Sigmoid colon (tissue), 7 donors: ENCODE data around the gene LRRTM4. TPM values are rescaled to one million over a fixed set of nuclear protein-coding genes. Genes with fewer than 3 reads are reported as not detected.

Experiments
- DNase-seq: peaks from one replicate; pipeline ENCODE4 v3.0.0-alpha.2; 2019
- H3K27ac ChIP-seq, 4 donors: fragments of 200-600 bp; sonication (generic); one replicate each; pipeline ENCODE4 v1.5.1; 2016 to 2019; ENCODE audit warnings: mild to moderate bottlenecking in 1 of 4
- H3K27me3 ChIP-seq, 3 donors: fragments of 200-600 bp; sonication (generic); one replicate each; pipeline ENCODE4 v1.5.1; 2019; ENCODE audit warnings: mild to moderate bottlenecking in 1 of 3
- H3K36me3 ChIP-seq, 4 donors: fragments of 200-600 bp; sonication (generic); one replicate each; pipeline ENCODE4 v1.5.1; 2016 to 2019
- H3K4me1 ChIP-seq, 4 donors: fragments of 200-600 bp; sonication (generic); one replicate each; pipeline ENCODE4 v1.5.1; 2017 to 2019
- H3K4me3 ChIP-seq, 4 donors: fragments of 200-600 bp; sonication (generic); one replicate each; pipeline ENCODE4 v1.5.1; 2017 to 2019; ENCODE audit warnings: mild to moderate bottlenecking in 2 of 4, moderate library complexity in 1 of 4
- H3K9me3 ChIP-seq, 4 donors: fragments of 200-600 bp in 3 of 4; sonication (generic) in 3 of 4; one replicate each; pipeline versions ENCODE4 v1.5.1 to v1.6.1; 2013 to 2019
- EP300 ChIP-seq, 4 donors: sonication (generic); formaldehyde crosslinking; IDR thresholded peaks; one replicate each; pipeline ENCODE4 v1.6.1; 2017; ENCODE audit warnings: antibody characterized with exemption in 4 of 4
- POLR2A ChIP-seq, 2 donors: fragments of 450-650 bp; IDR thresholded peaks; one replicate each; pipeline ENCODE4 v1.6.1; 2016; ENCODE audit warnings: antibody characterized with exemption in 2 of 2, mild to moderate bottlenecking in 2 of 2, moderate library complexity in 2 of 2
- POLR2AphosphoS5 ChIP-seq, 4 donors: sonication (generic); formaldehyde crosslinking; IDR thresholded peaks; one replicate each; pipeline ENCODE4 v1.6.1; 2017; ENCODE audit warnings: antibody characterized with exemption in 4 of 4
- WGBS, 2 donors: extraction: QIAGEN DNeasy Blood & Tissue Kit; methylation state at CpG; one replicate each; pipeline ENCODE4 v1.1.7; 2013; 5-methylcytosine and 5-hydroxymethylcytosine counted together
- intact Hi-C: fragments of 100-400 bp; cut with DNase I; formaldehyde crosslinking; loops from one replicate; pipeline ENCODE4 v1.15.1; 2023
- polyA plus RNA-seq, 3 donors: library from polyadenylated mRNA; stranded (reverse); fragments of 200-250 nt; gene quantifications; one replicate each; pipeline ENCODE4 v1.2.3, GENCODE V29; 2013
- total RNA-seq, 4 donors: library from RNA; depleted of rRNA; stranded (reverse); fragments of >200 nt; gene quantifications; one replicate each; pipeline ENCODE4 v1.1.0, GENCODE V29; 2016
- TF ChIP-seq, protein P1 (sequence below), 4 experiments: fragments of 450-650 bp in 3 of 4; fragments of 200-600 bp in 1 of 4; IDR thresholded peaks; one replicate each; pipeline ENCODE4 v1.5.1; 2016 to 2019; ENCODE audit warnings: antibody characterized with exemption in 4 of 4, mild to moderate bottlenecking in 3 of 4, moderate library complexity in 2 of 4
- donor health status: healthy with polysubstance abuse.
- donor health status: Bipolar disorder and iron deficiency.
- donor health status: healthy.

The LRRTM4 gene
- total and polyA plus RNA-seq, 7 donors: 0.17 to 1.1 (median 0.55) TPM; not detected in 2

DNA sequence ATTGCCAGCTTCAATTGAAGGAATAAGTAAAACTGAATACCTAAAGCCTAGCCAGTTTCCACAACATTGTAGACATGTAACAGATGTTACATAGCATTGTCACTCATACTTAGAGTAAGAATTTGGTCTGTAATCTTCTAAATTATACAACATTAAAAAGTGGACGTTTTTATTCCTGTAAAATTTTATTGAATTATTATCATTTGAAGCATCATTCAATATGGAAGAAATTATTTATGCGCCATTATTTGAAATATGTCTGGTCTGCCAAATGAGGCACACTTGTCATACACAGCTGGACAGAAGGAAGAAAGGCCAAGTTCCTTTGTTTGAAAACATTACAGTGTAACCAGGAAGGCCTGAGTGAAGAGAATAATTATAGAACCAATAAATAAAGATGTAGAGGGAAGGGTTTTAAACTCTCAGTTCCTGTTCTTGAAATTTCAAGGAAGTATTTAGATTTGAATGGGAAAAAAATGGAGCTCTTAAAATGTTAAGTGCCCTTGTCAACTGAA lies 575.5 kb downstream of the LRRTM4 start:
- Histone ChIP-seq H3K36me3 (no peaks in the 10 kb centered on the region), H3K4me3 (no peak overlapping the region), H3K4me1 (no peaks in the 10 kb centered on the region), H3K27me3 (no peaks in the 10 kb centered on the region), H3K9me3 (no peaks in the 10 kb centered on the region), H3K27ac (no peak overlapping the region)
- no peak for TF ChIP-seq EP300 (IDR thresholded peaks at IDR 0.05)
- no peak for TF ChIP-seq POLR2AphosphoS5 (IDR thresholded peaks at IDR 0.05)
- no peak for TF ChIP-seq POLR2A (IDR thresholded peaks at IDR 0.05)
- TF ChIP-seq, protein P1, sequence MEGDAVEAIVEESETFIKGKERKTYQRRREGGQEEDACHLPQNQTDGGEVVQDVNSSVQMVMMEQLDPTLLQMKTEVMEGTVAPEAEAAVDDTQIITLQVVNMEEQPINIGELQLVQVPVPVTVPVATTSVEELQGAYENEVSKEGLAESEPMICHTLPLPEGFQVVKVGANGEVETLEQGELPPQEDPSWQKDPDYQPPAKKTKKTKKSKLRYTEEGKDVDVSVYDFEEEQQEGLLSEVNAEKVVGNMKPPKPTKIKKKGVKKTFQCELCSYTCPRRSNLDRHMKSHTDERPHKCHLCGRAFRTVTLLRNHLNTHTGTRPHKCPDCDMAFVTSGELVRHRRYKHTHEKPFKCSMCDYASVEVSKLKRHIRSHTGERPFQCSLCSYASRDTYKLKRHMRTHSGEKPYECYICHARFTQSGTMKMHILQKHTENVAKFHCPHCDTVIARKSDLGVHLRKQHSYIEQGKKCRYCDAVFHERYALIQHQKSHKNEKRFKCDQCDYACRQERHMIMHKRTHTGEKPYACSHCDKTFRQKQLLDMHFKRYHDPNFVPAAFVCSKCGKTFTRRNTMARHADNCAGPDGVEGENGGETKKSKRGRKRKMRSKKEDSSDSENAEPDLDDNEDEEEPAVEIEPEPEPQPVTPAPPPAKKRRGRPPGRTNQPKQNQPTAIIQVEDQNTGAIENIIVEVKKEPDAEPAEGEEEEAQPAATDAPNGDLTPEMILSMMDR (IDR thresholded peaks at IDR 0.05): no peak
- DNase-seq: no peak
- intact Hi-C loops: no loop called here
- WGBS, 2 donors: 39 to 53% methylated on average over 2 of the region's 2 CpGs

DNA sequence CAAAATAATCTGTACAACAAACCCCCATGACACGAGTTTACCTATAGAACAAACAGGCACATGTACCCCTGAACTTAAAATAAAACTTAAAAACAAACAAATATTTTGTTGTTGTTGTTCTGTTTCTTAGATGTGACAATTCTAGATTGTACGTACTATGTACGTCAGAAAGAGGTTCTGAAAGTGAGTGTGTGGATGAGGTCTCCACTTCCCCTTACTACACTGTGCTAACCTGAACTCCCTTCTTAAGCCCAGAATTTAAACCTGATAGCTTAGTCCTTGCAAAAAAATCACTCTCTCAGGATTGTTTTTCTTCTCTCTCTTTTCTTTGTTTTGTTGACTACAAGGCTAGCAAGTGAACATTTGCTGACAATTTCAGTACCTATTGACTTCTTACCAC lies 581.6 kb downstream of the LRRTM4 start:
- intact Hi-C loops: no loop called here
- no peaks in the 10 kb centered on the region for H3K9me3 ChIP-seq
- no peak for TF ChIP-seq POLR2AphosphoS5 (IDR thresholded peaks at IDR 0.05)
- TF ChIP-seq EP300 (IDR thresholded peaks at IDR 0.05): no peak
- no peak for TF ChIP-seq POLR2A (IDR thresholded peaks at IDR 0.05)
- TF ChIP-seq, protein P1 (IDR thresholded peaks at IDR 0.05): no peak
- H3K4me1 ChIP-seq: no peaks in the 10 kb centered on the region
- H3K4me3 ChIP-seq: no peak overlapping the region
- 57 to 71% methylated on average over 3 of the region's 3 CpGs for WGBS, 2 donors
- no peaks in the 10 kb centered on the region for H3K36me3 ChIP-seq
- no peaks in the 10 kb centered on the region for H3K27me3 ChIP-seq
- H3K27ac ChIP-seq: no peak overlapping the region
- DNase-seq: no peak

DNA sequence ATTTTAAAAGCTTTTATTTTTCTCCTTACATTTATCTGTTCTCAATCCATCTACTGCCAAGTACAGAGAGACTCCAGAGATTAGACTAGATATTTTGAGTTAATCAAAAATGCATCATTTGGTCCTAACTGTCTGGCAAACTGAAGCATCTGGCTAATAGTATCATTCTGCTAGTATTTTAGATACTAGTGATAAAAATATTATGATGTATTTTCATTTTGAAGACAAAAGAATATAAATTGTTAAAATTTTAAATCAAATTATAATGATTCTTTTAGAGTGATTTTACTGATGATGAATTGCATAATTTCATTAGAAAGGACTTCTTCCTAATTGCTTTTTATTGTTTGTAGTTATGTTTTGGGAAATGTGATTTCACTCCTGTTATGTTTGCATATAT lies 584.0 kb downstream of the LRRTM4 start:
- no peak for DNase-seq
- Histone ChIP-seq H3K27me3 (no peaks in the 10 kb centered on the region), H3K36me3 (no peaks in the 10 kb centered on the region), H3K27ac (no peak overlapping the region), H3K4me1 (no peaks in the 10 kb centered on the region), H3K9me3 (no peaks in the 10 kb centered on the region), H3K4me3 (no peak overlapping the region)
- intact Hi-C loops: no loop called here
- TF ChIP-seq EP300 (IDR thresholded peaks at IDR 0.05) (no peak), POLR2A (IDR thresholded peaks at IDR 0.05) (no peak)
- TF ChIP-seq, protein P1 (IDR thresholded peaks at IDR 0.05): no peak

DNA sequence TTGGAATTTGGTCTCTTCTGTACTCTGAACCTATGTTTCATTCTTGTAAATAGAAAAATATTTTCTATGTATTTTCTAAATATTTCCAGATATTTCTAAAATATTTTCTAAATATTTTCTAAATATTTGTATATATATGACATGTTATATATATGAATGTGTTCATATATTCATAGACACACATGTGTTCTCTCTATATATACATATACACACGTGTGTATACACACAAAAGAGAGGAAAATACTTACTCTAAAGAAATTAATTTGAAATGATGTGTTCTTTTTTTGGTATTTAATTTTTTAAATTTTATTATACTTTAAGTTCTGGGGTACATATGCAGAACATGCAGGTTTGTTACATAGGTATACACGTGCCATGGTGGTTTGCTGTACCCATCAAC lies 589.6 kb downstream of the LRRTM4 start:
- Histone ChIP-seq H3K4me3 (no peak overlapping the region), H3K36me3 (no peaks in the 10 kb centered on the region), H3K27me3 (no peaks in the 10 kb centered on the region), H3K9me3 (no peaks in the 10 kb centered on the region), H3K4me1 (no peaks in the 10 kb centered on the region), H3K27ac (no peak overlapping the region)
- WGBS, 2 donors: 69 to 73% methylated on average over 2 of the region's 2 CpGs
- DNase-seq: no peak
- intact Hi-C loops: no loop called here
- TF ChIP-seq EP300 (IDR thresholded peaks at IDR 0.05): no peak
- no peak for TF ChIP-seq POLR2AphosphoS5 (IDR thresholded peaks at IDR 0.05)
- TF ChIP-seq, protein P1 (IDR thresholded peaks at IDR 0.05): no peak
- TF ChIP-seq POLR2A (IDR thresholded peaks at IDR 0.05): no peak

DNA sequence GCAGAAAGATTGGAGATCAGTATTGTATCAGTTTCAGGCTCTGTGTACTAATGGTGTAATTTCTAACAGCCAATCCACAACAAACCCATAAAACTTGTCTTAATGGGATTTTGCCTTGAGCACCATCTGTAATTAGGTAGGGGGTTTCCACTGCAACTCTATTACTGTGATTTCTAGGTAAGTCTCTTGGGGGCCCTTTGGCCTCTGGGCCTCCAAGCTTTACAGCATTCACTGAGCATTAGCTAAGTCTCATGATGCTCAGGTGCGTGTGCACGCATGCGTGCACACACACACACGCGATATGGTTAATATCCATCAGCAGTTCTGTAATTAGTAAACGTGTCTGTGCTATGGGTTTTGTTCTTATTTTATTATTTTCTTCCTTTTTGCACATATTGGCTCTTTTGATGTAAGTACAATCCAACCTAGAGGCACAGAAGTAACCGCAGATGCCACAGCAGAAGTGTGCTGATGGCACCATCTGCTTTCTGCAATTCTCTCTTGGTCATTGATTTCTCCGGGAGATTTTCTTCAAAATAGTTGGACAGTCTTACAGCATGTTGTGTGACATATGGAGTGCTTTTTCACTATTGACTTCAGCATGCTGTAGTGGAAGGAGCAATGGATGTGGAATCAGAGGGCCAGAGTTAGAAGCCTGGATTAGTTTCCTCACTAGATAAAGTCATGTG lies 592.0 kb downstream of the LRRTM4 start:
- Histone ChIP-seq H3K36me3 (no peaks in the 10 kb centered on the region), H3K4me3 (no peak overlapping the region), H3K9me3 (no peaks in the 10 kb centered on the region), H3K27ac (no peak overlapping the region), H3K4me1 (no peaks in the 10 kb centered on the region), H3K27me3 (no peaks in the 10 kb centered on the region)
- WGBS, 2 donors: 86 to 93% methylated on average over 8 of the region's 8 CpGs
- intact Hi-C loops: no loop called here
- TF ChIP-seq, protein P1 (IDR thresholded peaks at IDR 0.05): no peak
- no peak for TF ChIP-seq POLR2AphosphoS5 (IDR thresholded peaks at IDR 0.05)
- no peak for TF ChIP-seq POLR2A (IDR thresholded peaks at IDR 0.05)
- no peak for TF ChIP-seq EP300 (IDR thresholded peaks at IDR 0.05)
- no peak for DNase-seq
